Gastroesophageal sphincter (tissue), 3 donors: ENCODE results near the gene FRRS1L.

Experiments
- CTCF ChIP-seq, 4 experiments: fragments of 200-600 bp in 2 of 4; fragments of 450-650 bp in 2 of 4; sonication (generic) in 1 of 4; IDR thresholded peaks; one replicate each; pipeline ENCODE4 v1.5.1; 2017 to 2019; ENCODE audit warnings: antibody characterized with exemption in 4 of 4, mild to moderate bottlenecking in 2 of 4, moderate library complexity in 2 of 4
- EP300 ChIP-seq: sonication (generic); formaldehyde crosslinking; IDR thresholded peaks from one replicate; pipeline ENCODE4 v1.6.1; 2017; ENCODE audit warnings: antibody characterized with exemption, mild to moderate bottlenecking

GRCh38 chr9:109120204-109120789 lies 46.8 kb downstream of the FRRS1L start:
- TF ChIP-seq CTCF (IDR thresholded peaks at IDR 0.05): no peak
- no peak for TF ChIP-seq EP300
